ENCODE results near the gene GAK. TPM values are rescaled to one million over a fixed set of nuclear protein-coding genes. Genes with fewer than 3 reads are reported as not detected.
A peak's percentile ranks its signal among the peaks of the same experiment; 100 is the strongest.
"Not testable (repeated sequence)": the region's sequence is repeated elsewhere in the genome, so short reads cannot be mapped to it uniquely, and the experiment has no call there.

The GAK gene
- total RNA-seq, 1 donor from 2014 or later, result 123 TPM

- H3K27me3 Mint-ChIP-seq (ENCODE audit: unreplicated experiment), result peaks cover 4% of the 10 kb centered on the region
- H3K4me1 Mint-ChIP-seq (ENCODE audit: low read depth, unreplicated experiment), result peaks cover 24% of the 10 kb centered on the region
- peak overlapping the region; percentile 75 for H3K27ac Mint-ChIP-seq (ENCODE audit: unreplicated experiment)
- no peaks in the 10 kb centered on the region for H3K36me3 Mint-ChIP-seq (ENCODE audit: unreplicated experiment)
- DNase-seq, result no peak
- no peak for TF ChIP-seq CTCF (IDR thresholded peaks at IDR 0.05; ENCODE audit: partially characterized antibody, unreplicated experiment)
- peaks cover 8% of the 10 kb centered on the region for H3K9me3 Mint-ChIP-seq (ENCODE audit: unreplicated experiment)
- peak overlapping the region; percentile 26 for H3K4me3 Mint-ChIP-seq (ENCODE audit: unreplicated experiment)
These were observed 6.9 kb downstream of the GAK start for GRCh38 chr4:925171-925570.

GRCh38 chr4:924107-925096 lies 7.7 kb downstream of the GAK start:
- H3K4me3 Mint-ChIP-seq (ENCODE audit: unreplicated experiment), result peak overlapping the region; percentile 74
- H3K4me1 Mint-ChIP-seq (ENCODE audit: low read depth, unreplicated experiment), result peaks cover 23% of the 10 kb centered on the region
- H3K36me3 Mint-ChIP-seq (ENCODE audit: unreplicated experiment), result peaks cover 3% of the 10 kb centered on the region
- H3K27me3 Mint-ChIP-seq (ENCODE audit: unreplicated experiment), result peaks cover 4% of the 10 kb centered on the region
- no peak for TF ChIP-seq CTCF (IDR thresholded peaks at IDR 0.05; ENCODE audit: partially characterized antibody, unreplicated experiment)
- H3K27ac Mint-ChIP-seq (ENCODE audit: unreplicated experiment), result peak overlapping the region; percentile 75
- peaks cover 8% of the 10 kb centered on the region for H3K9me3 Mint-ChIP-seq (ENCODE audit: unreplicated experiment)
- peak; percentile 71 for DNase-seq

- Mint-ChIP-seq H3K36me3 (ENCODE audit: unreplicated experiment) (peaks cover 16% of the 10 kb centered on the region), H3K27ac (ENCODE audit: unreplicated experiment) (no peak overlapping the region), H3K9me3 (ENCODE audit: unreplicated experiment) (peaks cover 10% of the 10 kb centered on the region), H3K4me3 (ENCODE audit: unreplicated experiment) (no peak overlapping the region), H3K4me1 (ENCODE audit: low read depth, unreplicated experiment) (peaks cover 23% of the 10 kb centered on the region), H3K27me3 (ENCODE audit: unreplicated experiment) (peaks cover 4% of the 10 kb centered on the region)
- no peak for TF ChIP-seq CTCF (IDR thresholded peaks at IDR 0.05; ENCODE audit: partially characterized antibody, unreplicated experiment)
- no peak for DNase-seq
These were observed 10.2 kb downstream of the GAK start for GRCh38 chr4:921830-922331.

GRCh38 chr4:919004-919680 lies 13.0 kb downstream of the GAK start:
- H3K36me3 Mint-ChIP-seq (ENCODE audit: unreplicated experiment), result peaks cover 16% of the 10 kb centered on the region
- H3K27me3 Mint-ChIP-seq (ENCODE audit: unreplicated experiment); H3K27ac Mint-ChIP-seq (ENCODE audit: unreplicated experiment); DNase-seq; H3K4me3 Mint-ChIP-seq (ENCODE audit: unreplicated experiment); H3K9me3 Mint-ChIP-seq (ENCODE audit: unreplicated experiment): not testable (repeated sequence)
- peaks cover 11% of the 10 kb centered on the region for H3K4me1 Mint-ChIP-seq (ENCODE audit: low read depth, unreplicated experiment)

- H3K9me3 Mint-ChIP-seq (ENCODE audit: unreplicated experiment); H3K27me3 Mint-ChIP-seq (ENCODE audit: unreplicated experiment); DNase-seq; H3K4me1 Mint-ChIP-seq (ENCODE audit: low read depth, unreplicated experiment); H3K4me3 Mint-ChIP-seq (ENCODE audit: unreplicated experiment); H3K27ac Mint-ChIP-seq (ENCODE audit: unreplicated experiment): not testable (repeated sequence)
- peaks cover 16% of the 10 kb centered on the region for H3K36me3 Mint-ChIP-seq (ENCODE audit: unreplicated experiment)
These were observed 13.5 kb downstream of the GAK start for GRCh38 chr4:918591-918990.

Measured in glutamatergic neuron (in vitro differentiated cells).